ENCODE data around the gene RCC2.

Gene RCC2

DNA sequence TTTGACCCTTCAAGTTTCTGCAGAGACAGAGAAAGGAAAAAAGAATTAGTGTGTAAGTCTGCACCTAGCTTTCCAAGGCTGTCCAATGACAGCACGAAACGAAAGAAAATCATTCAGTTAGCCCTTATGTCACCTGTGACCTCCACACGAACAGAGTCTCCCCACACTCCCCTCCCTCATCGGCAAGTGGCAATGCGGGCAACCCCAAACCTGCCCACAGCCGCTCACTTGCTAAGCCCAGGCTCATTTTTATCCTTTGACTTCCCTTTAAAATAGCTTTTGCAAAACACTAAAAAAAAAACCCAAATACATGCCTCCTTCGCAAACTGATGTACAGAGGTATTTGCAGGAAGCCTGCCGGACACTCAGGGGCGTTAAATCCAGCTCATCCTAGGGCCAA, 10.3 kb downstream of the RCC2 start:
- no peak for TF ChIP-seq TSHZ2 (CRISPR knock-in tag; IDR thresholded peaks at IDR 0.05)
- TF ChIP-seq ZC3H10 (CRISPR knock-in tag; IDR thresholded peaks at IDR 0.05) = no peak
- TF ChIP-seq ZFP3 (CRISPR knock-in tag; IDR thresholded peaks at IDR 0.05) = no peak
- TF ChIP-seq PATZ1 (CRISPR knock-in tag; IDR thresholded peaks at IDR 0.05; ENCODE audit: borderline replicate concordance) = no peak
- no peak for TF ChIP-seq PPARA (CRISPR knock-in tag; IDR thresholded peaks at IDR 0.05; ENCODE audit: borderline replicate concordance)
- TF ChIP-seq ESRRG (CRISPR knock-in tag; IDR thresholded peaks at IDR 0.05) = no peak
- TF ChIP-seq TOX (CRISPR knock-in tag; IDR thresholded peaks at IDR 0.05; ENCODE audit: borderline replicate concordance) = no peak
- no peak for TF ChIP-seq ARNTL (CRISPR knock-in tag; IDR thresholded peaks at IDR 0.05; ENCODE audit: borderline replicate concordance, low read depth)
- TF ChIP-seq TCF4 (CRISPR knock-in tag; IDR thresholded peaks at IDR 0.05; ENCODE audit: borderline replicate concordance) = no peak
- no peak for TF ChIP-seq POU6F1 (CRISPR knock-in tag; IDR thresholded peaks at IDR 0.05; ENCODE audit: borderline replicate concordance, low read depth)
- TF ChIP-seq BACH2 (CRISPR knock-in tag; IDR thresholded peaks at IDR 0.05; ENCODE audit: borderline replicate concordance) = no peak
- no peak for TF ChIP-seq SNAI2 (CRISPR knock-in tag; IDR thresholded peaks at IDR 0.05)
- no peak for TF ChIP-seq ZNF565 (CRISPR knock-in tag; conservative IDR thresholded peaks at IDR 0.05; ENCODE audit: low read depth)
- TF ChIP-seq CSDC2 (CRISPR knock-in tag; IDR thresholded peaks at IDR 0.05) = no peak
- no peak for TF ChIP-seq RARB (CRISPR knock-in tag; IDR thresholded peaks at IDR 0.05)
- TF ChIP-seq ZNF70 (CRISPR knock-in tag; IDR thresholded peaks at IDR 0.05) = no peak
- TF ChIP-seq CSRNP3 (CRISPR knock-in tag; IDR thresholded peaks at IDR 0.05) = no peak
- TF ChIP-seq OSR1 (CRISPR knock-in tag; IDR thresholded peaks at IDR 0.05) = no peak
- no peak for ATAC-seq

DNA sequence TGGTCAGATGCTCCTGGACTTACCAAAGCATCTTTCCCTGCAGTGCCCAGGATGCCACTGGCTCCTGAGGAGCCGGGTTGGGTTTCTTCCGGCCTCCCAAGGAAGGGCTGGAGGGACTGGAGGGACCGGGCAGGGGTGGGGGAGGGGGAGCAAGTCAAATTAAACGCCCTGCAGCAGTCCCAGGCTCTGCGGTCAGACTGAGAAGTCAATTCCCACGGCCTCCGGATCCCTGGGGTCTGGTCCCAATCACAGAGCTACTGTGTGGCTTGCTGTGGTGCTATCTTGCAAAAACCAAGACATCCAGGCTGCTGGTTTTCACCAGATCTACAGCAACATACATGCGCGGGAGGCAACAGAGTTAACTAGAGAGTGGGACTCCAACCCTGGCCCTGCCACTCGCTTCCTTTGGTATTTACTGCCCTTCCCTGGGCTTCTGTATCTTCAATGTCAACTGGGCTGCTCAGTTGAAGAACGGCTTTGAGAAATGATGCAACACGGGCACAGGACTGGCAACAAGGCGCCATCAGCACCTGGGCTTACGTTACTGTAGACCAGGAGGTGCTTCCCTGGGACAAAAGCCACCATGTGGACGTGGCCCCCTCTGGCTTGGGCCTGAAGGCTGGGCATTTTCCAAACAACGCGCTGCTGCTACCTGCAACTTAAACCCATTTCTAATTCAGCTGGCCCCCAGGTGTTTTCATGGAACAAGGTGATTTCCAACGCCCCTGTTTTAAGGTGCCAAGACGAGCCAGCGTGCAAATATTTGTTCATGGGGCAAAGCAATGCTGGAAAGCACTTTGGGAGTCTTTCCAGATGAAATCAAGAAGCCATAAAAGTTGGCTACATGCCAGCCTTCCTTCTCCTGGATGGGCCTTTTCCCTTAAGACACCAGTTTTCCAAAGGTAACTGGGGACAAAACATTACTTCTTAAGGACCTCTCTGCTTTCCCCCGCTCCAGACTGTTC, 11.5 kb downstream of the RCC2 start:
- no peak for TF ChIP-seq SNAI2 (CRISPR knock-in tag; IDR thresholded peaks at IDR 0.05)
- TF ChIP-seq PATZ1 (CRISPR knock-in tag; IDR thresholded peaks at IDR 0.05; ENCODE audit: borderline replicate concordance) = no peak
- TF ChIP-seq RARB (CRISPR knock-in tag; IDR thresholded peaks at IDR 0.05) = no peak
- no peak for TF ChIP-seq ZNF8 (CRISPR knock-in tag; IDR thresholded peaks at IDR 0.05)
- no peak for TF ChIP-seq BACH2 (CRISPR knock-in tag; IDR thresholded peaks at IDR 0.05; ENCODE audit: borderline replicate concordance)
- TF ChIP-seq ESRRG (CRISPR knock-in tag; IDR thresholded peaks at IDR 0.05) = no peak
- TF ChIP-seq ZNF565 (CRISPR knock-in tag; conservative IDR thresholded peaks at IDR 0.05; ENCODE audit: low read depth) = no peak
- TF ChIP-seq CSRNP3 (CRISPR knock-in tag; IDR thresholded peaks at IDR 0.05) = no peak
- no peak for ATAC-seq
